ENCODE data around the gene ZNF277.

The ZNF277 gene

GRCh38 chr7:112185005-112185834, 21.3 kb upstream of the ZNF277 start:
- DNase-seq, result no peak

GRCh38 chr7:112186300-112186699, 20.2 kb upstream of the ZNF277 start:
- DNase-seq, result no peak

- DNase-seq, result no peak
Measured at GRCh38 chr7:112188257-112188656, 18.2 kb upstream of the ZNF277 start.

- no peak for DNase-seq
Measured at GRCh38 chr7:112189691-112190090, 16.8 kb upstream of the ZNF277 start.

GRCh38 chr7:112190120-112190519, 16.4 kb upstream of the ZNF277 start:
- no peak for DNase-seq

GRCh38 chr7:112192236-112193154, 14.0 kb upstream of the ZNF277 start:
- DNase-seq, result no peak

- DNase-seq, result peak; percentile 17
Measured at GRCh38 chr7:112193915-112194502, 12.5 kb upstream of the ZNF277 start.

GRCh38 chr7:112195717-112196116, 10.8 kb upstream of the ZNF277 start:
- no peak for DNase-seq

- DNase-seq, result no peak
Measured at GRCh38 chr7:112197322-112197721, 9.2 kb upstream of the ZNF277 start.

- DNase-seq, result no peak
Measured at GRCh38 chr7:112199035-112199655, 7.3 kb upstream of the ZNF277 start.

- DNase-seq, result no peak
Measured at GRCh38 chr7:112199672-112200071, 6.8 kb upstream of the ZNF277 start.

GRCh38 chr7:112201411-112201810, 5.1 kb upstream of the ZNF277 start:
- DNase-seq, result no peak

- no peak for DNase-seq
Measured at GRCh38 chr7:112201839-112202238, 4.7 kb upstream of the ZNF277 start.

- peak; percentile 75 for DNase-seq
Measured at GRCh38 chr7:112202816-112203215, 3.7 kb upstream of the ZNF277 start.

GRCh38 chr7:112203365-112203739, 3.1 kb upstream of the ZNF277 start:
- no peak for DNase-seq

- peak; percentile 41 for DNase-seq
Measured at GRCh38 chr7:112204499-112205342, 1.8 kb upstream of the ZNF277 start.

- DNase-seq, result peak; percentile 71
Measured at GRCh38 chr7:112205343-112206237, 905 bp upstream of the ZNF277 start.

GRCh38 chr7:112206991-112207592, 597 bp downstream of the ZNF277 start:
- DNase-seq, result peak; percentile 45

- no peak for DNase-seq
Measured at GRCh38 chr7:112207765-112208164, 1.3 kb downstream of the ZNF277 start.

GRCh38 chr7:112211348-112211907, 4.9 kb downstream of the ZNF277 start:
- no peak for DNase-seq
